ENCODE results near the gene KLRF1.

DNA sequence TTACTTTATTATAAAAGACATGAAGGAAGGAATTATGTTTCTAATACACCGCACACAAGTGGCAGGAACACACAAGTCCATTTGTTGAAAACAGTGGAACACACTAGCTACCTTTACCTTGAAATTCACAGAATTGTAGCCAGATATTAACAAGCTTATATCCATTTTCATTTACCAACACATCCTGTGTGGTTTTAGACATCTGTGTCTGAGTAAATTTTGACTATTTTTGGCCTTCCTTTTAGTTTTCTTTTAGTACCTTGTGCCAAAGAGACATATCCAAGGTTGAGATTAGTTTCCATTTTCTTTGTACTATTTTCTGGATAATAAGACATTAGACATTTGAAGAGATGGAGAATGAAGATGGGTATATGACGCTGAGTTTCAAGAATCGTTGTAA, 54.0 kb downstream of the KLRF1 start, which contains the start of gene KLRF2:
- TF ChIP-seq, protein P1, sequence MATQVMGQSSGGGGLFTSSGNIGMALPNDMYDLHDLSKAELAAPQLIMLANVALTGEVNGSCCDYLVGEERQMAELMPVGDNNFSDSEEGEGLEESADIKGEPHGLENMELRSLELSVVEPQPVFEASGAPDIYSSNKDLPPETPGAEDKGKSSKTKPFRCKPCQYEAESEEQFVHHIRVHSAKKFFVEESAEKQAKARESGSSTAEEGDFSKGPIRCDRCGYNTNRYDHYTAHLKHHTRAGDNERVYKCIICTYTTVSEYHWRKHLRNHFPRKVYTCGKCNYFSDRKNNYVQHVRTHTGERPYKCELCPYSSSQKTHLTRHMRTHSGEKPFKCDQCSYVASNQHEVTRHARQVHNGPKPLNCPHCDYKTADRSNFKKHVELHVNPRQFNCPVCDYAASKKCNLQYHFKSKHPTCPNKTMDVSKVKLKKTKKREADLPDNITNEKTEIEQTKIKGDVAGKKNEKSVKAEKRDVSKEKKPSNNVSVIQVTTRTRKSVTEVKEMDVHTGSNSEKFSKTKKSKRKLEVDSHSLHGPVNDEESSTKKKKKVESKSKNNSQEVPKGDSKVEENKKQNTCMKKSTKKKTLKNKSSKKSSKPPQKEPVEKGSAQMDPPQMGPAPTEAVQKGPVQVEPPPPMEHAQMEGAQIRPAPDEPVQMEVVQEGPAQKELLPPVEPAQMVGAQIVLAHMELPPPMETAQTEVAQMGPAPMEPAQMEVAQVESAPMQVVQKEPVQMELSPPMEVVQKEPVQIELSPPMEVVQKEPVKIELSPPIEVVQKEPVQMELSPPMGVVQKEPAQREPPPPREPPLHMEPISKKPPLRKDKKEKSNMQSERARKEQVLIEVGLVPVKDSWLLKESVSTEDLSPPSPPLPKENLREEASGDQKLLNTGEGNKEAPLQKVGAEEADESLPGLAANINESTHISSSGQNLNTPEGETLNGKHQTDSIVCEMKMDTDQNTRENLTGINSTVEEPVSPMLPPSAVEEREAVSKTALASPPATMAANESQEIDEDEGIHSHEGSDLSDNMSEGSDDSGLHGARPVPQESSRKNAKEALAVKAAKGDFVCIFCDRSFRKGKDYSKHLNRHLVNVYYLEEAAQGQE (IDR thresholded peaks at IDR 0.05; ENCODE audit: low read depth): no peak
- TF ChIP-seq POLR2A (IDR thresholded peaks at IDR 0.05; ENCODE audit: borderline replicate concordance, extremely low read depth, insufficient read depth, insufficient read length) (no peak), POLR2AphosphoS5 (IDR thresholded peaks at IDR 0.05; ENCODE audit: low read depth, low read length) (no peak), EZH2phosphoT487 (IDR thresholded peaks at IDR 0.05; ENCODE audit: borderline replicate concordance) (no peak), SP1 (IDR thresholded peaks at IDR 0.05; ENCODE audit: low read depth) (no peak)
- TF ChIP-seq, protein P2, sequence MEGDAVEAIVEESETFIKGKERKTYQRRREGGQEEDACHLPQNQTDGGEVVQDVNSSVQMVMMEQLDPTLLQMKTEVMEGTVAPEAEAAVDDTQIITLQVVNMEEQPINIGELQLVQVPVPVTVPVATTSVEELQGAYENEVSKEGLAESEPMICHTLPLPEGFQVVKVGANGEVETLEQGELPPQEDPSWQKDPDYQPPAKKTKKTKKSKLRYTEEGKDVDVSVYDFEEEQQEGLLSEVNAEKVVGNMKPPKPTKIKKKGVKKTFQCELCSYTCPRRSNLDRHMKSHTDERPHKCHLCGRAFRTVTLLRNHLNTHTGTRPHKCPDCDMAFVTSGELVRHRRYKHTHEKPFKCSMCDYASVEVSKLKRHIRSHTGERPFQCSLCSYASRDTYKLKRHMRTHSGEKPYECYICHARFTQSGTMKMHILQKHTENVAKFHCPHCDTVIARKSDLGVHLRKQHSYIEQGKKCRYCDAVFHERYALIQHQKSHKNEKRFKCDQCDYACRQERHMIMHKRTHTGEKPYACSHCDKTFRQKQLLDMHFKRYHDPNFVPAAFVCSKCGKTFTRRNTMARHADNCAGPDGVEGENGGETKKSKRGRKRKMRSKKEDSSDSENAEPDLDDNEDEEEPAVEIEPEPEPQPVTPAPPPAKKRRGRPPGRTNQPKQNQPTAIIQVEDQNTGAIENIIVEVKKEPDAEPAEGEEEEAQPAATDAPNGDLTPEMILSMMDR (IDR thresholded peaks at IDR 0.05 in 2 of 3, conservative IDR thresholded peaks at IDR 0.05 in 1 of 3; ENCODE audit: borderline replicate concordance in 1 of 3, insufficient read depth in 1 of 3, low read depth in 2 of 3, low read length in 2 of 3): no peak
